Measurements from ENCODE around the gene TXNRD2.

DNA sequence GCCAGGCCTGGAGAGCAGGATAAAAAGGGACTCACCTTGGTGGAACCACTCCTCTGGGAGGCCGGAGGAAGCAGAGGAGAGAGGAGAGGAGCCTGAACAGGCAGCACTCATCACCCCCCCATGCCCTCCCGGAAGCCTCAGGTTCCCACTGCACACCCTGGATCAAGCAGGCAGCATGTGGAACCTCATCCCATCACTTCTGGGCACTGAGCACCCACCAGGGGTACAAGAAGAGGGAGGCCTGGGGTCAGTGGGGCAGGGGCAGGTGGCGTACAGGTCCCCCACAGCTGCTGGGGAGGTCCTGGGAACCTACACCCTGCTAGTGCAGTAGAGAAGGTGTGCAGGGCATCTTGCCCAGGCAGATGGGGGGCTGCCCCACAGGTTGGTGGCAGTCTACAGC, 35.1 kb upstream of the TXNRD2 start:
- TF ChIP-seq, protein P1, sequence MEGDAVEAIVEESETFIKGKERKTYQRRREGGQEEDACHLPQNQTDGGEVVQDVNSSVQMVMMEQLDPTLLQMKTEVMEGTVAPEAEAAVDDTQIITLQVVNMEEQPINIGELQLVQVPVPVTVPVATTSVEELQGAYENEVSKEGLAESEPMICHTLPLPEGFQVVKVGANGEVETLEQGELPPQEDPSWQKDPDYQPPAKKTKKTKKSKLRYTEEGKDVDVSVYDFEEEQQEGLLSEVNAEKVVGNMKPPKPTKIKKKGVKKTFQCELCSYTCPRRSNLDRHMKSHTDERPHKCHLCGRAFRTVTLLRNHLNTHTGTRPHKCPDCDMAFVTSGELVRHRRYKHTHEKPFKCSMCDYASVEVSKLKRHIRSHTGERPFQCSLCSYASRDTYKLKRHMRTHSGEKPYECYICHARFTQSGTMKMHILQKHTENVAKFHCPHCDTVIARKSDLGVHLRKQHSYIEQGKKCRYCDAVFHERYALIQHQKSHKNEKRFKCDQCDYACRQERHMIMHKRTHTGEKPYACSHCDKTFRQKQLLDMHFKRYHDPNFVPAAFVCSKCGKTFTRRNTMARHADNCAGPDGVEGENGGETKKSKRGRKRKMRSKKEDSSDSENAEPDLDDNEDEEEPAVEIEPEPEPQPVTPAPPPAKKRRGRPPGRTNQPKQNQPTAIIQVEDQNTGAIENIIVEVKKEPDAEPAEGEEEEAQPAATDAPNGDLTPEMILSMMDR (IDR thresholded peaks at IDR 0.05): no peak
- no peak for TF ChIP-seq POLR2A (IDR thresholded peaks at IDR 0.05)

Measured in thyroid gland (tissue), 4 donors.